ENCODE measurements around the gene L3MBTL4. TPM values are rescaled to one million over a fixed set of nuclear protein-coding genes. Genes with fewer than 3 reads are reported as not detected.
"Not testable (repeated sequence)": the region's sequence is repeated elsewhere in the genome, so short reads cannot be mapped to it uniquely, and the experiment has no call there.

L3MBTL4 gene
- polyA plus RNA-seq, 4 donors = 1.1 to 5.9 (median 5.2) TPM

- no peak for DNase-seq (ENCODE audit: low read depth in 4 of 4, low spot score in 3 of 4)
Observed at GRCh38 chr18:6056171-6056910, 358.4 kb downstream of the L3MBTL4 start.

GRCh38 chr18:6055711-6056110 is 359.0 kb downstream of the L3MBTL4 start:
- DNase-seq (ENCODE audit: low read depth in 4 of 4, low spot score in 3 of 4) = no peak

GRCh38 chr18:6054256-6054842 is 360.4 kb downstream of the L3MBTL4 start:
- DNase-seq (ENCODE audit: low read depth in 4 of 4, low spot score in 3 of 4) = no peak

GRCh38 chr18:6052449-6052913 is 362.2 kb downstream of the L3MBTL4 start:
- no peak for DNase-seq (ENCODE audit: low read depth in 4 of 4, low spot score in 3 of 4)

- not testable (repeated sequence) for DNase-seq (ENCODE audit: low read depth in 4 of 4, low spot score in 3 of 4)
Observed at GRCh38 chr18:6047596-6047995, 367.1 kb downstream of the L3MBTL4 start.

- DNase-seq (ENCODE audit: low read depth in 4 of 4, low spot score in 3 of 4) = no peak
Observed at GRCh38 chr18:6044773-6045172, 369.9 kb downstream of the L3MBTL4 start.

GRCh38 chr18:6044319-6044718 is 370.4 kb downstream of the L3MBTL4 start:
- no peak for DNase-seq (ENCODE audit: low read depth in 4 of 4, low spot score in 3 of 4)

- no peak for DNase-seq (ENCODE audit: low read depth in 4 of 4, low spot score in 3 of 4)
Observed at GRCh38 chr18:6039055-6039454, 375.7 kb downstream of the L3MBTL4 start.

GRCh38 chr18:6031442-6031841 is 383.3 kb downstream of the L3MBTL4 start:
- no peak for DNase-seq (ENCODE audit: low read depth in 4 of 4, low spot score in 3 of 4)

GRCh38 chr18:6031002-6031401 is 383.7 kb downstream of the L3MBTL4 start:
- no peak for DNase-seq (ENCODE audit: low read depth in 4 of 4, low spot score in 3 of 4)

- DNase-seq (ENCODE audit: low read depth in 4 of 4, low spot score in 3 of 4) = no peak
Observed at GRCh38 chr18:6024745-6025248, 389.9 kb downstream of the L3MBTL4 start.

GRCh38 chr18:6023551-6023950 is 391.2 kb downstream of the L3MBTL4 start:
- DNase-seq (ENCODE audit: low read depth in 4 of 4, low spot score in 3 of 4) = no peak

- DNase-seq (ENCODE audit: low read depth in 4 of 4, low spot score in 3 of 4) = no peak
Observed at GRCh38 chr18:6022845-6023244, 391.9 kb downstream of the L3MBTL4 start.

- DNase-seq (ENCODE audit: low read depth in 4 of 4, low spot score in 3 of 4) = no peak
Observed at GRCh38 chr18:6022074-6022444, 392.7 kb downstream of the L3MBTL4 start.

GRCh38 chr18:6021306-6022073 is 393.2 kb downstream of the L3MBTL4 start:
- no peak for DNase-seq (ENCODE audit: low read depth in 4 of 4, low spot score in 3 of 4)

- no peak for DNase-seq (ENCODE audit: low read depth in 4 of 4, low spot score in 3 of 4)
Observed at GRCh38 chr18:6018671-6019070, 396.0 kb downstream of the L3MBTL4 start.

- DNase-seq (ENCODE audit: low read depth in 4 of 4, low spot score in 3 of 4) = no peak
Observed at GRCh38 chr18:6017171-6017570, 397.5 kb downstream of the L3MBTL4 start.

- no peak for DNase-seq (ENCODE audit: low read depth in 4 of 4, low spot score in 3 of 4)
Observed at GRCh38 chr18:6015364-6015763, 399.3 kb downstream of the L3MBTL4 start.

- no peak for DNase-seq (ENCODE audit: low read depth in 4 of 4, low spot score in 3 of 4)
Observed at GRCh38 chr18:6013171-6013810, 401.4 kb downstream of the L3MBTL4 start.

- DNase-seq (ENCODE audit: low read depth in 4 of 4, low spot score in 3 of 4) = no peak
Observed at GRCh38 chr18:6010921-6011320, 403.8 kb downstream of the L3MBTL4 start.

GRCh38 chr18:6010284-6010683 is 404.4 kb downstream of the L3MBTL4 start:
- no peak for DNase-seq (ENCODE audit: low read depth in 4 of 4, low spot score in 3 of 4)
